Endothelial cell of umbilical vein (primary cell): Measurements from ENCODE around the gene PIP5K1A.

Experiments used
- EZH2 ChIP-seq: IDR thresholded peaks from 2 replicates; pipeline ENCODE4 v1.6.1; 2012; ENCODE audit warnings: borderline replicate concordance, low read depth, mild to moderate bottlenecking, moderate library complexity, low read length, inconsistent platforms; ENCODE audit not compliant: severe bottlenecking
- FOS ChIP-seq: IDR thresholded peaks from 2 replicates; pipeline ENCODE4 v1.6.1; 2011; ENCODE audit warnings: mild to moderate bottlenecking, low read length, moderate library complexity, borderline replicate concordance; ENCODE audit not compliant: insufficient read depth
- TF ChIP-seq, protein P1 (sequence below), 2 donors: IDR thresholded peaks; 1 replicate in 1 of 2; 2 replicates in 1 of 2; pipeline ENCODE4 v1.5.1; 2011; ENCODE audit warnings: low read length in 2 of 2, mild to moderate bottlenecking in 2 of 2, moderate library complexity in 2 of 2, control low read depth in 1 of 2, inconsistent platforms in 1 of 2, low read depth in 1 of 2; ENCODE audit not compliant: insufficient read depth in 1 of 2; ENCODE audit errors: extremely low read depth in 1 of 2
- TF ChIP-seq, protein P2 (sequence below): IDR thresholded peaks from 2 replicates; pipeline ENCODE4 v1.6.1; 2011; ENCODE audit not compliant: insufficient read depth, insufficient read length

DNA sequence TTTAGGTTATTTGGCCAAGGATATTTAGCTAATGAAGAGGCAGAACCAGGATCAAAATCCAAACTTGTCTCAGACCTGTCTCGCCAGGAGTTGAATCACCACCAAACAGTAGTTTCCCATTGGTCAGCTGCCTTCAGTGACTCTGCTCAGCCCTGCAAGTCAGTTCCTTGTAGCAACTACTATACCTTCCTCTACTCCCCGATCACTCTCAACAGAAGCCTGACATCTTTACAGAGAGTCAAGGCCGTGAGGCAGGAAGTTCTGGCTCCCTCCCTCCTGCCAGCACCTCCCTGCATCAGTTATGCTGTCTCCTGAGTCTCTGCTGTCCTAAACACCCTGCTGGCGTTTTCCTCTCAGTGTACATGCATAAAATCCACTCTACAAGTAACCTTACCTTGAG is 69.4 kb downstream of the PIP5K1A start:
- TF ChIP-seq EZH2: no peak
- TF ChIP-seq, protein P1, sequence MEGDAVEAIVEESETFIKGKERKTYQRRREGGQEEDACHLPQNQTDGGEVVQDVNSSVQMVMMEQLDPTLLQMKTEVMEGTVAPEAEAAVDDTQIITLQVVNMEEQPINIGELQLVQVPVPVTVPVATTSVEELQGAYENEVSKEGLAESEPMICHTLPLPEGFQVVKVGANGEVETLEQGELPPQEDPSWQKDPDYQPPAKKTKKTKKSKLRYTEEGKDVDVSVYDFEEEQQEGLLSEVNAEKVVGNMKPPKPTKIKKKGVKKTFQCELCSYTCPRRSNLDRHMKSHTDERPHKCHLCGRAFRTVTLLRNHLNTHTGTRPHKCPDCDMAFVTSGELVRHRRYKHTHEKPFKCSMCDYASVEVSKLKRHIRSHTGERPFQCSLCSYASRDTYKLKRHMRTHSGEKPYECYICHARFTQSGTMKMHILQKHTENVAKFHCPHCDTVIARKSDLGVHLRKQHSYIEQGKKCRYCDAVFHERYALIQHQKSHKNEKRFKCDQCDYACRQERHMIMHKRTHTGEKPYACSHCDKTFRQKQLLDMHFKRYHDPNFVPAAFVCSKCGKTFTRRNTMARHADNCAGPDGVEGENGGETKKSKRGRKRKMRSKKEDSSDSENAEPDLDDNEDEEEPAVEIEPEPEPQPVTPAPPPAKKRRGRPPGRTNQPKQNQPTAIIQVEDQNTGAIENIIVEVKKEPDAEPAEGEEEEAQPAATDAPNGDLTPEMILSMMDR (IDR thresholded peaks at IDR 0.05; ENCODE audit: extremely low read depth in 1 of 2, insufficient read depth in 1 of 2, low read depth in 1 of 2, low read length in 2 of 2): no peak
- TF ChIP-seq, protein P2, sequence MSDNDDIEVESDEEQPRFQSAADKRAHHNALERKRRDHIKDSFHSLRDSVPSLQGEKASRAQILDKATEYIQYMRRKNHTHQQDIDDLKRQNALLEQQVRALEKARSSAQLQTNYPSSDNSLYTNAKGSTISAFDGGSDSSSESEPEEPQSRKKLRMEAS: no peak
- no peak for TF ChIP-seq FOS
